ENCODE measurements around the gene ABLIM3.

GRCh38 chr5:149254506-149254905, 113.2 kb downstream of the ABLIM3 start:
- TF ChIP-seq CTCF (conservative IDR thresholded peaks at IDR 0.05; ENCODE audit: low read depth in 2 of 2) (no peak), EZH2phosphoT487 (IDR thresholded peaks at IDR 0.05; ENCODE audit: unreplicated experiment) (no peak), EZH2 (IDR thresholded peaks at IDR 0.05; ENCODE audit: low read depth, unreplicated experiment) (no peak), POLR2AphosphoS5 (IDR thresholded peaks at IDR 0.05; ENCODE audit: low read depth) (no peak), ZNF462 (CRISPR knock-in tag; IDR thresholded peaks at IDR 0.05) (no peak), CREB1 (CRISPR knock-in tag; IDR thresholded peaks at IDR 0.05; ENCODE audit: low read depth) (no peak), ZNF114 (CRISPR knock-in tag; IDR thresholded peaks at IDR 0.05) (no peak), REST (IDR thresholded peaks at IDR 0.05; ENCODE audit: unreplicated experiment) (peak; percentile 75), JUNB (IDR thresholded peaks at IDR 0.05; ENCODE audit: unreplicated experiment) (no peak), ETS1 (IDR thresholded peaks at IDR 0.05) (no peak), NANOG (IDR thresholded peaks at IDR 0.05; ENCODE audit: borderline replicate concordance) (no peak), STAT1 (IDR thresholded peaks at IDR 0.05; ENCODE audit: unreplicated experiment) (no peak), ZNF331 (CRISPR knock-in tag; IDR thresholded peaks at IDR 0.05; ENCODE audit: low read depth) (no peak)

Measured in GM23338 (cell line).